NK-92 treated with Interleukin-12 subunit alpha and Interleukin-12 subunit beta, amount 100 ng/mL, for 24 hours (cell line): ENCODE results near the gene MLIP.
"Not testable (repeated sequence)": the region's sequence is repeated elsewhere in the genome, so short reads cannot be mapped to it uniquely, and the experiment has no call there.

Experiments used
- DNase-seq: peaks from one replicate; lab custom pipeline; 2025; lab: John Stamatoyannopoulos, UW

MLIP gene

DNA sequence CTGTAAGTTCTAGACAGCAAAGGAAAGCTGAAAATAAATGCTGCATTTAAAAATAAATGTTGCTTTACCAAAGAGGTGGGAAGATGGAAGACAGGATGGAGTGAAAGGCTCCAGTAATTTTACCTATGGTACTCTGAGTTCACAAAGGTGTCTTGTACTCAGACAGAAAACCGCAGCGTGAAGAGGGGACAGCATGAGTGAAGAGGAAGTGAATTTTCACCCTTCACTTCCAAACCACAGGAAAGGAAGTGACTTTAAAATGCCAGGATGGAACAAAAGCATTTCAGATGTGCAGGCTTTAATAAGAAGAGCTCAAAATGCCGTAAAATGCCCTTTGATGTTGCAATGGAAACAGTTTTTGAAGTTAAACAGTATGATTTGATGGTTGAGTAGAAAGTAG lies 105.8 kb downstream of the MLIP start:
- DNase-seq = peak; percentile 9

DNA sequence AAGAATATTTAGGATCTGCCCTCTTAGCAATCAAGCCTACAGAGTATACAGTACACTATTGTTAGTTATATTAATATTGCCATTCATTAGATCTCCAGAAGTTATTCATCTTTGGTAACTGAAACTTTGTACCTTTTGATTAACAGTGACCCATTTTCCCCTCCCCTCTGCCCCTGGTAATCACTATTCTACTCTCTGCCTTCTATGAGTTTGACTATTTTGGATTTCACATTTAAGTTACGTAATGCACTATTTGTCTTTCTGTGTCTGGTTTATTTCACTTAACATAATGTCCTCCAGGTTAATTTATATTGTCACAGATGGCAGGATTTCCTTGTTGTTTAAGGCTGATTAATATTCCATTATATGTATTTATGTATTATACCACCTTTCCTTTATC lies 111.0 kb downstream of the MLIP start:
- no peak for DNase-seq

DNA sequence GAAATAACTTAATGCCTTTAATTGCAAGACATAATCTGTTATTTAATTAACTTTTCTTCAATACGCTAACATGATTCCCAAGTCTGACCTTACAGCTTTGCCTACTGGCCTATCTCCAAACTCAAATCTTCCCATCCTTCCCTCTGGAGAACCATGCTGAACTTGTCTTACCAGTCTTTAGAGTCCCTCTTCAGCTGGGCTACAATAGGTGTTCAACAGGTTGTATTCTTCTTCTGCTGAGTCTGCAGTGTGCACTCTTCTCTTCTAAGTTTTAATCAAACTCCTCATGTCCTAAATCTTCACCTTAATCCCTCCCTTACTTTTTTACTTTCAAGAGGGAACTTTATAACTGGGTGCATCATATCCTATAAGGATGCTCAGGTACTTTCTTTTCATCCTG lies 121.5 kb downstream of the MLIP start:
- DNase-seq = no peak

DNA sequence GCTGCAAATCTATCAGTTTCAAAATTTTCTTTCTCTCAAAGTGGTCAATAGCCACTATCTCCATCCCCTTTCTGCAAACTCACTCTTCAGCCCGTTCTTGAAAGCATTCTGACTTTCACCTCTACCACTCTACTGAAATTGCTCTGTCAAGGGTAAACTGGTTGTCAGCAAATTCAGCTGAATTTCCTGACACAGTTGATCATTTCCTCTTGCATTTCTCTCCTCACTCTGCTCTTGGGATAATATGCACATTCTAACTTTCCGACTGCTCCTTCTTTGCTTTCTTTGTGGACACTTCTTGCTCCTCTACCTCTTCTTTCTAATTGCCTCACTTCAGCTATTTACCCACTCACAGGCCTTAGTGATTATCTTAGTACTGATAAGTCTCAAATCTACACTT lies 123.3 kb downstream of the MLIP start:
- no peak for DNase-seq

DNA sequence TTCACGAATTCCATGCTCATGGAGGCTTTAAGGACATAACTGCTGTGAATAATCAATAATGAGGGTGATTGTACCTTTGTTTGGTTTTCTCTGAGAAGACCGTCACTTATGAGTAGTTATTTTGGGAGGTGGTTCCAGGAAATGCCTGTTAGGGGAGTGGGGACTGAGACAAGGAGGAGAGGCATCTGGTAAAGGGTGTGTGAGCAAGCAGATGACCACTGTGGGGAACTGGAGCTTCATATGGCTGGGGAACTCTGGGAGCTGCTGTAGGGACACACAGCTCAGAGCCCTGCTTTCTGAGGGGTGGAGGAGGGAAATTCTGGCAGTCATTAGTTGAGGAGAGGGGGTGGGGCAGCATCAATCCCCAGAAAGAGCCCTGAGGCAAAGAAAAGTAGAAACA lies 125.7 kb downstream of the MLIP start:
- DNase-seq = no peak

- no peak for DNase-seq
These were observed 127.2 kb downstream of the MLIP start for GRCh38 chr6:54238396-54238795.

DNA sequence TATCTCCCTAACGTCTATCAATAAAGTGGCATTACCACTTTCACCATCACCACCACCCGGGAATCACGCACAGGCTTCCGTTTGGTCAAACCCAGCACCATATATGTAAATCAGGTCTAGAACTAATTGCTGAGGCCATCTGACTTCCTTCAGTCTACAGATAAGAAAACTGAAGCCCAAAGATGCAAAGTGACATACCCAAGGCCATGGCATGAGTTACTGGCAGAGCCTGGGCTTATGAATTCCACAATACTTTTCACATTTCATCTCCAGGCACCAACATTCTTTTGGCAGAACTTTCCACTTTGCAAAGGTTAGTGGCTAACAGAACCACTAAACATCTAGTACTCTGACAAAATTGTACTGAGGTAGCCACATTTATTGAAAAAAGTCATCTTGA lies 132.5 kb downstream of the MLIP start:
- no peak for DNase-seq

DNA sequence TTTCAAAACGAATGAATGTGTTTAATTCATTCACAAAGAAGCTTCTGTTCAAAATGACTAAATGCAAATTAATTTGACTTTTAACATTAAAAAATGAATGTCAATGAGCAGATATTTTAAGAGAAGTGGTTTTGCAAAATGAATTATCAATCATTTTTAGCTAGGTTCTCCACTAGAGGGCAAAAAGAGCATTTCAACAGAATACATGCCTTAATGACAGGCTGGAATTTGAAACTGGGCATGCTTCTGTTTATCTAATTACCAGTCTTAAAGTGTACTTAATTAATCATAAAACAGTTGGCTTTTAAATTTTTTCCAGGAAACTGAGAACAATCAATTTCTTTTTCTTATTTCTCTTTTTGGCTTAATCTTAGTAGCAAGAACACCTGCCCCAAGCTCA lies 133.2 kb downstream of the MLIP start:
- DNase-seq = no peak

DNA sequence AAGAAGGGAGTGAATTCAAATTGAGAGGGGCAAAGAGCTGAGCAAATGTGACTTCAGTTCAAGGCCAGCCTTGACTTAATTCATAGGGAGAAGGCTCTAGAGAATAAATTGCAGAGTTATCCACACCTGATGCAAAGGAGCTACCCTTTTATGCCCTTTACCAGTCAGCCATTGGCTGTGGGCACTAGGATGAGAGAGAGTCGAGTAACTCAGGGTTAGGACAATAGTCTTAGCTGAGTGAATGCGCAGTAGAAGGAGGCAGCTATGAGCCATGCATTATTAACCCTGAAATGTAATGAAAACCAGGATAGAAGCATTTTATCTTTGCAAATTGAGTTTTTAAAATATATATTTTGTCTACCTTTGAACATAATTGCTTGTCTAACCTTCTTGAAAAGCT lies 134.0 kb downstream of the MLIP start:
- DNase-seq = no peak

DNA sequence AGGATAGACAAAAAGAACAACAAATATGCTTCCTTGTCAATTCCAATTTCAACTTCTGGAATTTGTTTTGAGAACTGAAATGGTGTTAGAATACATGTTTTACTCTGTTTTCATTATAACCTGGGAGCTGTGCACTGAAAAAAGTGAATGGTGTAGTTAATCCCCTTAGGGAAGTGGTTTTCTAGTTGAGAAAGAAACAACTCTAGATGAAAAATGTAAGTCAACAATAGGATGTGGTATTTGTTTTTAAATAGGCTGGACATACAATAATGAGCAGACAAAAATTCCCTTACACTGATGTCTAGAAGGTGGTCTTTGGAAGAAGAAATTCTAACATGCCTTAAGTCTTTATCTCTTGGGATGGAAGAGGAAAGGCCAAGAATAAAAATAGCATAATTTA lies 137.1 kb downstream of the MLIP start:
- DNase-seq = no peak

DNA sequence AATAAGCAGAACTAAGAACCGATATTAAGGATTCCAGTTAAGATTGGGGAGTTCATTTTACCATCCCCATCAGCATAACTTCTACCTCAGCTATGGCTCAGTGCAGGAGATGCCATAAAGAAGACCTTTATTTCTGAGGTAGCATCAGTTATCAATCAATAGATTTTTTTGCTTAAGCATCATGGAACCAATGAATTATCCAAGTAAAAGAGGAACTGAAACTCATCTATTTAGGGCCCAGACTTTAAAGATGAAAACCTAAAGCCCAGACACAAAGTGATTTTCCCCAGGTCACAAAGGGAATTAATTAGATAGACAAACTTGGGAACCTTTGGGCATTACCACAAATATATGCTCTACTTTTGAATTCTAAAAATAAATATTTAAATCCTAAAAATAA lies 137.8 kb downstream of the MLIP start:
- DNase-seq = no peak

- DNase-seq = not testable (repeated sequence)
These were observed 138.6 kb downstream of the MLIP start for GRCh38 chr6:54249812-54250211.

DNA sequence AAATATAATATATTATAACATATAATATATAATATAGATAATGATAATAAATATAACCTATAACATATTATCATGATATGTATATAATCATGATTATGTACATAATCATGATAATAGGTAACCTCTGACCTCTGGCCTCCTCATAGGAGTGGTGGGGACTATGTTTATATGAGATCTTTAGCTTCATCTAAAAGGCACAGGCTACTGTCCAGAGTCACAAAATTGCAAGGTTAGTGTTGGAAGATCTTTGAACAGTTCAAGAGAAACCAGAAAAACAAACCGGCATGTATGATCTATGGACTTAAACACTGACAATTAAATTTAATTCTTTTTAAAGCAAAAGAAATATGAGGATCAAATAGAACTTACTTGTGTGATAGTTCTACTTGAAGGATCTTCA lies 141.3 kb downstream of the MLIP start:
- DNase-seq = no peak

- no peak for DNase-seq
These were observed 141.7 kb downstream of the MLIP start for GRCh38 chr6:54252916-54253315.

GRCh38 chr6:54254886-54255285 lies 143.6 kb downstream of the MLIP start:
- no peak for DNase-seq

GRCh38 chr6:54255886-54256285 lies 144.6 kb downstream of the MLIP start:
- DNase-seq = no peak

DNA sequence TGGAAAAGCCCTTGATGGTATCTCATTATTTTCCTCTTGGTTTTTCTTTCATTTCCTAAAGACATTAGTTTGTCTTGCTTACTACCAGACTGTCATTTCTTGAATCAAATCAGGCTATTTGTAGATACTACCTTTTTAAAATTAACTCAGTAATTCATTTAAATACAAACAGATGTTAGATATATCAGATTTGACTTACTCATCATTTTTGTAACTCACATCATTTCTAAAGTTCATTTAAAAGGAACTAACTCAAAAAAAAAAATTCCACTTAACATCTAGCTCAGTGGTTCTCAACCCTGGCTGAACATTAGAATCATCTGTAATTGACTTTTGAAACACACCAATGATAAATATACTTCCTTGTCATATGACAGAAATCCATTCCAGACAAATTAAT lies 148.8 kb downstream of the MLIP start:
- DNase-seq = no peak

- DNase-seq = no peak
These were observed 151.3 kb downstream of the MLIP start for GRCh38 chr6:54262499-54262898.

DNA sequence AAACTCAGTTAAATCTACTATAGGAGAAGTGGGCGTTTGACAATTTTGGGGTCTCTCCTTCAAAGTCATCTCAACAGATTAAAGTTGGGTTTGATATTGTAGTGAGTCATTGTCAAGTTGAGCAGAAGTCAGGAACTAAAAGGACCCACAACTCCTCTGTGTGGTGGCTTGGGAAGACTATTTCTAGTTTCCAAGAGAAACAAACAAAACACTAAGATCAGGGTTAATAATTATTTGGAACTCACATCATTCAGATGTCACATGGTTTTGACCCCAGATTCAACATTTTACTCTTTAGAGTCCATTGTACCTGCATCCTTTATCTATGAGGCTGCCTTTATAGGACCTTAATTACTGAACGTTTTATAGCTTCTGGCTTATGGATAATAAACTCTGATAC lies 151.7 kb downstream of the MLIP start:
- no peak for DNase-seq

- no peak for DNase-seq
These were observed 153.5 kb downstream of the MLIP start for GRCh38 chr6:54264581-54265272.

GRCh38 chr6:54266400-54266923 lies 155.2 kb downstream of the MLIP start:
- no peak for DNase-seq

DNA sequence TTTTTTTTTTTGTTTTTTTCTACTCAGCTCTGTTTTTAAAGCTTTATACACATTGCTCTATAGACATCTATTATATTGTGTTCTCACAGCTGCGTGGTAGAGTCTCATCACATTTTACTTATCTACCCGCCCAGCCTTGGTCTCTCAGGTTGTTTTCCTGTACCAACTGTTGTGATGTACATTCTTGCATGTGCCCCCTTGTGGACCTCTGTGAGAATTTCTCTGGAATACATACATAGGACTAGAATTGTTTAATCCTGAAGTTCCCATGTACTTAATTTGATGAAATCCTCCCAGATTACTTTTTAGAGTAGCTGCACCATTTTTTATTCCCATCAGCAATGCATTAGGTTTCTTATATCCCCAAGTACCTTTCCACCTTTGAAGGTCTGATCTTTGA lies 156.6 kb downstream of the MLIP start:
- no peak for DNase-seq

DNA sequence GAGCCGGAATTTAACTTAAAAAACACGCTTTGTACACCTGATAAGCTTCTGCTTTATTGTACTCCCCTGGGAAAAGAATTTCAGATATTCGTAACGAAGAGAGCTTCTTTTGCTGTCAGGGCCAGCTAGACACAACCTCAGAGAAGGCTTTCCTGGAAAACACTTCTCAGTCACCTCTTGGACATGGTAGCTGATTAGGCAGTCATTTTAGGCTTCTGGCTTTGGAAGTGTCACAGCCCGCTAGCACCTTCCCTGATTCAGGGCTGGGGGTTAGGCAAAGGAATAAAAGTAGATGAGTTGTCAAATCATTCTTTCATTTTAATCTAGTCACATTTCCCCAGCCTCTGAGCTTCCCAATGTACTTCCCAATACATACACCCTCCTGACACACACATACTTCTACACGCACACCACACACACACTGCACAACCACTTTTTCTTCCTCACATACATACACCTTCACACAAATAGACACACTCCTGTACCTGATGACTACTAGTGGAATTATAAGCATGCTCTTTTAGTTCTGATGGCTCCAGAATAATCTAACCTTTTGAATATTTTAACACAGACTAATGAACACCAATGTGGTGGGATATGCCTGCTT lies 162.1 kb downstream of the MLIP start:
- no peak for DNase-seq

GRCh38 chr6:54274383-54274782 lies 163.1 kb downstream of the MLIP start:
- DNase-seq = no peak
